NCI-H1092 (cell line): ENCODE data around the gene TRPC1.

Experiments used
- DNase-seq: peaks from one replicate; lab custom pipeline; 2025; lab: John Stamatoyannopoulos, UW

The TRPC1 gene

GRCh38 chr3:142754494-142754893, 30.7 kb downstream of the TRPC1 start:
- DNase-seq = no peak

- no peak for DNase-seq
Observed at GRCh38 chr3:142768338-142768737, 44.5 kb downstream of the TRPC1 start.

DNA sequence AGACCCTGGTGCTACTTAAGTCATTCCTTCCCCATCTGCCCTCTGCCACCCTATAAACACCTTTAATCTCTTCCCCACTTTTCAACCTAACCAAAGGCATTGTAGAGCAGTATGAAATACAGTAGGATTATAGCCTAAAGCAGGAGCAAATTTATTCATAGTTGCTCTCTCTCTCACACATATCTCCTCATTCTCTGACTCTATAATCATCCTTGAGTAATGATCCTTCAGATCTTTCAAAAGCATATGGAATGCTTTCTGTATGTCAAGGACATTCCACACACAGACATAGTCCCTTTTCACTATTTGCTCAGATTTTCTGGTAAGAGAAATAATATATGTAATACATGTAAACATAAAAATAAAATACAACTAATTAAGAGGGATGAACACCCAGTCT, 54.1 kb downstream of the TRPC1 start:
- DNase-seq = no peak

DNA sequence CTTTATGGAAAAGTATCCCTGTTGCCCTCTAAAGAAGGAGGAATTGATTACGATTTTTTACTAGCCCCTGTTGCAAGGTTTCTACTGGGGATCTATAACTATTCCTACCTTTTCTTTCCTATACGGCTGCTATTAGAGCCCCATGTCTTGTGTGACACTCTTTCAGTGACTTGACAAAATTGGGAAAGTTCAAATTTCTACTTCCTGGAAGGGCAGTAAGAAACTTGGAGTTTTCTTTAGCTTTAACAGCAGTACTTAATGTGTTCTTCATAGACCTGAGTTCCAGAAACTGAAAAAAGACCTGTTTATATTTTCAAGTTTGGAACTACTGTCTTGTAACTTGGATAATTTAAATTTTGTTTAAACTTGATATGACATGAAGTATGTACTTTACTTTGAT, 54.7 kb downstream of the TRPC1 start:
- DNase-seq = no peak

- DNase-seq = no peak
Observed at GRCh38 chr3:142779591-142779990, 55.8 kb downstream of the TRPC1 start.

DNA sequence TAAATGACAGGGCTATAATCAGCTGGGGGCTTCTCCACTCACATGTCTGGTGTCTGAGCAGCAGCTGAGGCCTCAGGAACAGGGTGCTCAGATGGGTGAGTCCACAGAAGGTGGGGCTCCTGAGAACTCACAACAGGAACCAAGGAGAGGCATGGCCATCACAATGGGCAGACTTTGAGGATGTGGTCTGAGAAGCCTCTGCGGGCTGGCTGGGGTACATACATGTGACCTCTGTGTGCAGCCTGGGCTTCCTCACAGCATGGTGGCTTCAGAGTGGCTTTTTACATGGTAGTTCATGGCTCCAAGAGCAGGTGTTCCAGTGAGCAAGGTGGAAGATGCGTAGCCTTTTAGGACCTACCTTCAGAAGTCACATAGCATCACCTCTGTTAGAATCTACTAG, 58.8 kb downstream of the TRPC1 start:
- no peak for DNase-seq

- no peak for DNase-seq
Observed at GRCh38 chr3:142784228-142784627, 60.4 kb downstream of the TRPC1 start.

DNA sequence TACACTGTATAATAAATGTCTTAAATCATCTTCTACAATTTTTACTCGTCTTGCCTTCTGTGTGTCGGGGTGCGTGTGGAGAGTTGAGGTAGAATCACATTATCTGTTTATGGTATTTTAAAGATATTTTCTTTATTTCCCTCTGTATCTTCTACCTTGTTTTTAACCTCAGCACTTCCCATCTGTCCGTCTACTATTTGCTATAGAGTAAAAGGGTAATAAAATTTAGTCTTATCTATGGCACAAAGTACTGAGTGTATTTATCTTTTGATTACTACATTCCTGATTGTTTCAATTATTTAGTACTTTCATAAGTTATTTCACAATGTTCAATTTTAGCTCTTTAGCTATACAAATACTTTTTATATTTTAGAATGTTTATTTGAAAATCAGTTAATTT, 62.2 kb downstream of the TRPC1 start:
- DNase-seq = no peak

DNA sequence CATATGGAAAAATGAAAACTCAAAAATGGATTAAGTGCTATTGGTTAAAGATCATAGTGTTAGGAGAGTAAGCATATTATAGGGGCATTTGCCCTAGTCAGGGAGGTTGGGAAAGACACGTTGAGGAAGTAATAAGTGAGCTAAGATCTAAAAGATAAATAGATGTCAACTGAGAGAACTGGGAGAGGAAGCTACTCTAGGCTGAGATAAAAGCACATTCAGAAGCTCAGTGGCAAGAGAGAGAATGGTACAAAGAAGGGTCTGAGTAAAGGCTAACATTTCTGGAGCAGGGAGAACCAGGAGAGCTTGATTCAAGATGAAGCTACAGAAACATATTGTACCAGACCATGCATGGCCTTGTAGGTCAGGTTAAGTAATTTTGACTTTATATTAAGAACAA, 63.9 kb downstream of the TRPC1 start:
- no peak for DNase-seq

GRCh38 chr3:142794508-142794907, 70.7 kb downstream of the TRPC1 start:
- no peak for DNase-seq

DNA sequence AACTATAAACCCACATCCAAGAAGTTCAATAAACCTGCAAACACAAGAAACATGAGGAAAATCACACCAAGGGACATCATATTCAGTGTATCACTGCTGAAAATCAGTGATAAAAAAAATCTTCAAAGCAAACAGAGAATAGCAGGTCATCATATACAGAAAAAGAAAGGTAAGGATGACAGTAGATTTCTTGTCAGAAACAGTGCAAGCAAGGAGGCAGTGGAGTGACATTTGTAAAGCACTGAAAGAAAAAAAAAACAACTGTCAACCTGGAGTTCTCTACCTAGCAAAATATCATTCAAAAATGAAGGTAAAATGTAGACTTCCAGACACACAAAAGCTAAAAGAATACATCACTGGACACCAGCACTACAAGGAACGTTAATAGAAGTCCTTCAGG, 71.5 kb downstream of the TRPC1 start:
- no peak for DNase-seq

DNA sequence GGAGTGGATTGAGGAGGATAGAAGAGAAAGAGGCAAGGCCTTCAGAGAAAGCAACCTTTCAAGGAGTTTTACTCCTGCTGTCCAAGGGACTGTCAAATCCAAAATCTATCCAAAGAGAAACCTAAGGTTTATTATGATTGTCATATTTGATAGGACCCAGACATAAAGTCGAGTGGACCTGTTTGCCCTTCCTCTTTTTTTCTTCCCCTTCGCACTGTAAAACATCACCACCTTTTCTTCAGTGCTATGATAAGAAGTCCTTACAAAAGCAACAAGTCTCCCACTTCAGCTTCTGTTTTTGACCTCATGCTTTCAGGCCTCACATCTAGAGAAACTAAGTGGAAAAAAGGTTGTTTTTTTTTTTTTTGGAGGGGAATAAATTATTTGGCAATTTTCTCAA, 73.0 kb downstream of the TRPC1 start:
- no peak for DNase-seq

DNA sequence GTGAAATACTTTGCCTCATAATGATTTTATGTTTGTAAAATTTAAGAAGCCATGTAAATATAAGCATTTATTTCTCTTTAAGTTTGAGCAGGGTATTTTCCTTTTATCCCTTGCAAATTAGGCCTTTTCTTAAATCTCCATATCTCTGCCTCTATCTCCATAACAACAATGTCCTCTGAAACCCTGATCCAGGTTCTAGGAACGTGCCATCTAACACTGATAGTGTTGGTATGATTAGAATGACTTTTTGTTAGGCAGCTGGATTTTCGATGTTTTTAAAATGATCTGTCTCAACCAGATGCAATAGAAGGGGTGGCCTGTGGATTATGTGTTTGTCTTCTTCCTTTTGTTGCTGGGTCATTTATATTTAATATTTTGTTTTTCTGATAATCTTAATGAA, 77.9 kb downstream of the TRPC1 start:
- no peak for DNase-seq

DNA sequence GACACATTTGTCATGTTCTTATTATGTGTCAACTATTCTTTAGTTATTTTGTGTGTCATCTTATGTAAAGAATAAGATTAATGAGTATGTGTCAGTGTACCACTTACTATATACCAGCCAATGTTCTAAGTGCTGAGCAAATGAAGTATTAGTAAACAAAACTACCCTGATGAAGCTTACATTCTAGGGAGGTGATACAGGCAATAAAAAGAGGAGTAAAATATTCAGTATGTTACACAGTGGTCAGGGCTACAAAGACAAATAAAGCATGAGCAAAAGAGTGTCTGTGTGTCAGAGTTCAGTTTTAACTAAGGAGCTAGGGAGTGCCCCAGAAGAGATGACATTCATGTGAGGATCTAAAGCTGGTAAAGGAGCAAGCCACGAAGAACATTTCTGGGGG, 79.1 kb downstream of the TRPC1 start:
- DNase-seq = no peak

DNA sequence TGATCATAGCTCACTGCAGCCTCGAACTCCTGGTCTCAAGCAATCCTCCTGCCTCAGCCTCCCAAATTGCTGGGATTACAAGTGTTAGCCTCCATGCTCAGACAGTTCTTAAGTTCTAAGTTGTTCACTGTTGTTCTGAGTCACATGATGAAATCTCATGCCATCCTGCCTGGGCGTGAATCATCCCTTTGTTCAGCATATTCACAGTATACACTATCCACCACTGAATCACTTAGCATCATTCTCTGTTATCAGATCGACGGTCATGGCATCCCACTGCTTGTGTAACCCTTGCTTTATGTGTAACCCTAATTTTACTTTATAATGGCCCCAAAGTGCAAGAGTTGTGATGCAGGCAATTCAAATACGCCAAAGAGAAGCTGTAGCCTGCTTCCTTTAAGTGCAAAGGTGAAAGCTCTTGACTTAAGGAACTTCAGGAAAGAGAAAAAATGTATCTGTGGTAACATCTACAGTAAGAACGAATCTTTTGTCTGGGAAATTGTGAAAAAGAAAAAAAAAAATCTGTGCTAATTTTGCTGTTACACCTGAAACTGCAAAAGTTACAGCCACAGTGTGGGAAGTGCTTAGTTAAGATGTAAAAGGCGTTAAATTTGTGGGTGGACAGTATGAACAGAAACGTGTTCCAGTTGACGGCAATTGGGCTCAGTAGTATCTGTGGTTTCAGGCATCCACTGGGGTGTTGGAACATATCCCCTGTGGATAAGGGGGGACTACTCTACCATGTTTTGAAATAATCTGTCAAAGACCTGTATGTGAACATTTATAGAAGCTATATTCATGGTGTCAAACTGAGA, 84.5 kb downstream of the TRPC1 start:
- DNase-seq = no peak

GRCh38 chr3:142809259-142809658, 85.4 kb downstream of the TRPC1 start:
- DNase-seq = no peak

- no peak for DNase-seq
Observed at GRCh38 chr3:142815803-142816202, 92.0 kb downstream of the TRPC1 start.

GRCh38 chr3:142817356-142817755, 93.5 kb downstream of the TRPC1 start:
- no peak for DNase-seq

- no peak for DNase-seq
Observed at GRCh38 chr3:142817897-142818296, 94.1 kb downstream of the TRPC1 start.

DNA sequence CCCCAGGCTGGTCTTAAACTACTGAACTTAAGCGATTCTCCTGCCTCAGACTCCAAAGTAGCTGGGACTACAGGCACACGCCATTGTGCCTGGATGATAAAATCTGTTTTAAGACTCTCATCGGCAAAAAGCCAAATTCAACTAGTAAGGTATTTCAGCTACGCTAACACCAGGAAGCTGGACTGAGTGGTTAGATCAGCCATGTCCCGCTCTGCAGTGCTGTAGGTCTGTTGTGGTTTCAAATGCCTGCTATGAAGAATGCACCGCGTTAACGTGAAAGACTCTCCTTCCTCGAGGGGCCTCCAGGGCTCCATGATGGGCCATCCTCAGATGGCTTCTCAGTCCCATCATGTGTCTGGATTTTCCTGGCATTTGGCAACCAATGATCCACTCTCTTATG, 94.8 kb downstream of the TRPC1 start:
- no peak for DNase-seq

DNA sequence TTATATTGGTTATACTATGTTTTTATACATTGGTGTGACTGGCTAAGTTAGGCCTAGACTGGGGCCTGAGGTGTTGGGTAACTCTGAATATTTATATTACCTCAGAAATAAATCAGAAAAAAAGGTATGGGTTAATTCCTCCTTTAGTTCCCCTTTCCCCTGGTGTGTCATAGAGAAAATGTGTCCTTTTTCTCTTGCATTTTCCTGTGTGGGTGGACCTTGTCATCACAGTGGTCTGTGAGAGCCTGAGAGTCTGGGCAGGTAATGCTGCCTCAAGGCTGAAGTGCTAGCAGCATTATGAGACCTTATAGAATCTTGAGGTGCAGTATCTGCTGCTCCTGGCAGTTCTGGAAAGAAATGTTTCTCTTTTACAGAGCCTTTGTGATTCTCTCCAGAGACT, 95.3 kb downstream of the TRPC1 start:
- no peak for DNase-seq

- DNase-seq = peak; percentile 55
Observed at GRCh38 chr3:142828703-142829305, 105.0 kb downstream of the TRPC1 start.

DNA sequence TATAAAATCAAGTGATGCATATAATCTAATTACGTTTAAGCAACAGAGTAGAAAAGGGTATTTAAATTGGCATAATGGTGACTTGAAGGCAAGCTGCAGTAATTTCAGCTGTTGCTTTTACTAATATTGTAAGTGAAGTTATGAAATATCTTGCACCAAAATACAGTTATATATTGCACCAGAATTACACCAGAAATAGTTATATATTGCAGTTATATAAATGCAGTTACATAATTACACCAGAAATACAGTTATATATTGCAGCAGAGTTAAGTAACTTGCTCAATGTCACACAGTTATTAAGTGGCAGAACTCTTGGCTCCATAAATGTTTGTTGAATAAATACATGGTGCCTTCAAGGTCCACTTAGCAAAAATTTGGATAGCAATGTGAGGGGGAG, 113.7 kb downstream of the TRPC1 start:
- DNase-seq = no peak

- DNase-seq = no peak
Observed at GRCh38 chr3:142839831-142840230, 116.0 kb downstream of the TRPC1 start.
